Measurements from ENCODE around the gene LARGE1.

GRCh38 chr22:33923033-33923432 lies 2.8 kb upstream of the LARGE1 start:
- TF ChIP-seq, protein P1, sequence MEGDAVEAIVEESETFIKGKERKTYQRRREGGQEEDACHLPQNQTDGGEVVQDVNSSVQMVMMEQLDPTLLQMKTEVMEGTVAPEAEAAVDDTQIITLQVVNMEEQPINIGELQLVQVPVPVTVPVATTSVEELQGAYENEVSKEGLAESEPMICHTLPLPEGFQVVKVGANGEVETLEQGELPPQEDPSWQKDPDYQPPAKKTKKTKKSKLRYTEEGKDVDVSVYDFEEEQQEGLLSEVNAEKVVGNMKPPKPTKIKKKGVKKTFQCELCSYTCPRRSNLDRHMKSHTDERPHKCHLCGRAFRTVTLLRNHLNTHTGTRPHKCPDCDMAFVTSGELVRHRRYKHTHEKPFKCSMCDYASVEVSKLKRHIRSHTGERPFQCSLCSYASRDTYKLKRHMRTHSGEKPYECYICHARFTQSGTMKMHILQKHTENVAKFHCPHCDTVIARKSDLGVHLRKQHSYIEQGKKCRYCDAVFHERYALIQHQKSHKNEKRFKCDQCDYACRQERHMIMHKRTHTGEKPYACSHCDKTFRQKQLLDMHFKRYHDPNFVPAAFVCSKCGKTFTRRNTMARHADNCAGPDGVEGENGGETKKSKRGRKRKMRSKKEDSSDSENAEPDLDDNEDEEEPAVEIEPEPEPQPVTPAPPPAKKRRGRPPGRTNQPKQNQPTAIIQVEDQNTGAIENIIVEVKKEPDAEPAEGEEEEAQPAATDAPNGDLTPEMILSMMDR (IDR thresholded peaks at IDR 0.05; ENCODE audit: insufficient read depth, low read length), result no peak
- TF ChIP-seq POLR2AphosphoS5 (IDR thresholded peaks at IDR 0.05; ENCODE audit: low read depth) (no peak), REST (IDR thresholded peaks at IDR 0.05; ENCODE audit: insufficient replicate concordance, low read depth) (no peak), SPI1 (IDR thresholded peaks at IDR 0.05; ENCODE audit: borderline replicate concordance, low read depth) (no peak), GABPA (IDR thresholded peaks at IDR 0.05; ENCODE audit: low read depth) (no peak)
